ENCODE data around the gene THSD4.

DNA sequence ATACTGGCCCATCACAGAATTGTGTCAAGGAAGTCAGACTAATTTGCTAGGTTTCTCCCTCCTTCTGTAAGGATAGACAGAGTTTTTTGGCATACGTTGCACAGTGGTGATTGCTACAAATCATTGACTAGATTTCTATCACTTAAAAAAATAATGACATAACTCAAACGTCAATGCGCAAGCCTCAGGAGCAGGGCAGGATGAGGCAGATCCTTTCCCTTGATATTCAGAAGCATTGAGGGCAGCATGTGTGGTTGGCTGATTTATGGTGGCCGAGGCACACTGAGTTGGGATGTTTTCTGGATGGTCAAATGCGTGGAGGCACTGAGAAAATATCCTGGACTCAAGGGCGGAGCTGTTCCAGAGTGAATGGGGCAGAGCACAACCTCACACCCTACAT, 14.4 kb downstream of the THSD4 start:
- TF ChIP-seq POLR2A (IDR thresholded peaks at IDR 0.05) (no peak), EP300 (IDR thresholded peaks at IDR 0.05) (no peak)
- TF ChIP-seq, protein P1, sequence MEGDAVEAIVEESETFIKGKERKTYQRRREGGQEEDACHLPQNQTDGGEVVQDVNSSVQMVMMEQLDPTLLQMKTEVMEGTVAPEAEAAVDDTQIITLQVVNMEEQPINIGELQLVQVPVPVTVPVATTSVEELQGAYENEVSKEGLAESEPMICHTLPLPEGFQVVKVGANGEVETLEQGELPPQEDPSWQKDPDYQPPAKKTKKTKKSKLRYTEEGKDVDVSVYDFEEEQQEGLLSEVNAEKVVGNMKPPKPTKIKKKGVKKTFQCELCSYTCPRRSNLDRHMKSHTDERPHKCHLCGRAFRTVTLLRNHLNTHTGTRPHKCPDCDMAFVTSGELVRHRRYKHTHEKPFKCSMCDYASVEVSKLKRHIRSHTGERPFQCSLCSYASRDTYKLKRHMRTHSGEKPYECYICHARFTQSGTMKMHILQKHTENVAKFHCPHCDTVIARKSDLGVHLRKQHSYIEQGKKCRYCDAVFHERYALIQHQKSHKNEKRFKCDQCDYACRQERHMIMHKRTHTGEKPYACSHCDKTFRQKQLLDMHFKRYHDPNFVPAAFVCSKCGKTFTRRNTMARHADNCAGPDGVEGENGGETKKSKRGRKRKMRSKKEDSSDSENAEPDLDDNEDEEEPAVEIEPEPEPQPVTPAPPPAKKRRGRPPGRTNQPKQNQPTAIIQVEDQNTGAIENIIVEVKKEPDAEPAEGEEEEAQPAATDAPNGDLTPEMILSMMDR (IDR thresholded peaks at IDR 0.05): no peak

Data from upper lobe of left lung (tissue), 4 donors.